ENCODE data around the gene SMC3. TPM values are rescaled to one million over a fixed set of nuclear protein-coding genes. Genes with fewer than 3 reads are reported as not detected.
"Not testable (repeated sequence)": the region's sequence is repeated elsewhere in the genome, so short reads cannot be mapped to it uniquely, and the experiment has no call there.

SMC3 gene
- total RNA-seq, 2 experiments from 2014 or later = 46.8 to 48.0 TPM

DNA sequence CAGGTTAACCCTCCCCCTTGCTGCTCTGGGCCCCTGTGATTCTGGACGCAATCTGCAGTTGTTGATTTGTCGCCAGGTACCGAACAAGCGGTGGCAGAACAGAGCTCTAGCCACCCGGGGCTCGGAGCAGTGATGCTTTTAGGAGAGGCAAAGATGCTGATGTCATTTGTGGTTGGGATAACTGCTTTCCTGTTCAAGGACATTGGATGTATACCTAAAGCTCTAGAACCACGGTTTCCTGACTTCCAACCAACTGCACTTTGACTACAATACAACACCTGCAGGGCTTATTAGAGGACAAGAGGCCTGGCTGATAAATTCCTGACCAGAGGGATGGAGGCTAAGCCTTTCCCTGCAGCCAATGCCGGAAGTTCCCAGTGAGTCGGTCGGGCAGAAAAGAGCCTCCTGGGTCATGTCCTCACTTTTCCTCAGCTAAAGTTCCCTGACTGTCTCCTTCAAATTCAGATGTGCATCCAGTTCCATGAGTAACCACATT is 70.1 kb downstream of the SMC3 start:
- H3K4me3 Mint-ChIP-seq = no peak overlapping the region
- no peak overlapping the region for H3K27ac ChIP-seq (ENCODE audit: low read depth in 1 of 2, low read length in 2 of 2)
- H3K27me3 Mint-ChIP-seq = peaks cover 57% of the 10 kb centered on the region
- intact Hi-C loops (cut with DNase I, micrococcal nuclease) = no loop called here
- H3K4me3 ChIP-seq (ENCODE audit: low read length) = no peak overlapping the region
- no peaks in the 10 kb centered on the region for H3K9me3 ChIP-seq (ENCODE audit: control insufficient read depth in 1 of 2, insufficient read depth in 1 of 2, low read length in 2 of 2)
- ChIA-PET POLR2A (interaction anchor here (1.1 kb wide), 1 partner anchor 35 kb away, joined by 3 read pairs; no protein-coding TSS in a partner anchor), CTCF (no interaction called here)
- DNase-seq = no peak
- H3K36me3 ChIP-seq (ENCODE audit: insufficient read depth, low read length) = no peaks in the 10 kb centered on the region
- H3K36me3 Mint-ChIP-seq (ENCODE audit: low read depth) = no peaks in the 10 kb centered on the region
- peaks cover 9% of the 10 kb centered on the region for H3K4me1 ChIP-seq (ENCODE audit: insufficient read depth, low read length)
- no peak for ATAC-seq (ENCODE audit: poor library complexity)
- H3K9me3 Mint-ChIP-seq = no peaks in the 10 kb centered on the region
- peaks cover 20% of the 10 kb centered on the region for H3K4me1 Mint-ChIP-seq (ENCODE audit: low read depth)
- peaks cover 8 to 17% of the 10 kb centered on the region in 2 experiments for H3K27me3 ChIP-seq (ENCODE audit: control insufficient read depth in 1 of 2, insufficient read depth in 2 of 2, low read length in 2 of 2)
- no peak overlapping the region for H3K27ac Mint-ChIP-seq
- TF ChIP-seq, protein P1, sequence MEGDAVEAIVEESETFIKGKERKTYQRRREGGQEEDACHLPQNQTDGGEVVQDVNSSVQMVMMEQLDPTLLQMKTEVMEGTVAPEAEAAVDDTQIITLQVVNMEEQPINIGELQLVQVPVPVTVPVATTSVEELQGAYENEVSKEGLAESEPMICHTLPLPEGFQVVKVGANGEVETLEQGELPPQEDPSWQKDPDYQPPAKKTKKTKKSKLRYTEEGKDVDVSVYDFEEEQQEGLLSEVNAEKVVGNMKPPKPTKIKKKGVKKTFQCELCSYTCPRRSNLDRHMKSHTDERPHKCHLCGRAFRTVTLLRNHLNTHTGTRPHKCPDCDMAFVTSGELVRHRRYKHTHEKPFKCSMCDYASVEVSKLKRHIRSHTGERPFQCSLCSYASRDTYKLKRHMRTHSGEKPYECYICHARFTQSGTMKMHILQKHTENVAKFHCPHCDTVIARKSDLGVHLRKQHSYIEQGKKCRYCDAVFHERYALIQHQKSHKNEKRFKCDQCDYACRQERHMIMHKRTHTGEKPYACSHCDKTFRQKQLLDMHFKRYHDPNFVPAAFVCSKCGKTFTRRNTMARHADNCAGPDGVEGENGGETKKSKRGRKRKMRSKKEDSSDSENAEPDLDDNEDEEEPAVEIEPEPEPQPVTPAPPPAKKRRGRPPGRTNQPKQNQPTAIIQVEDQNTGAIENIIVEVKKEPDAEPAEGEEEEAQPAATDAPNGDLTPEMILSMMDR (IDR thresholded peaks at IDR 0.05) = no peak

DNA sequence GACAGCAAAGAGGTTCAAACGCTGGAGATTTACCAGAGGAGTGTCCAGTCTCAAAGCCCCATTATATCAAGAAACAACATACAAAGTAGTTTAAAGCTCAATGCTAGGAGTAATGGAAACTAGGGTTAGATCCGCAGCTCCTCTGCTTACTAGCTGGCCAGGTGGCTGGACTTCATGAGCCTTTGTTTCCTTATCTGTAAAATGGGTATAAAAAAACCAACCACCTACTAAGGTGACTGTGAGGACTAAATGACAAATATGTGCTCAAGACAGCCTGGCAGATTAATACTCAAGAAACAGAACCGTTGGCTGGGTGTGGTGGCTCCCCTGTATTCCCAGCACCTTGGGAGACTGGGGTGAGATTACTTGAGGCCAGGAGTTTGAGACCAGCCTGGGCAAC is 70.8 kb downstream of the SMC3 start:
- Mint-ChIP-seq H3K27me3 (peaks cover 64% of the 10 kb centered on the region), H3K4me1 (ENCODE audit: low read depth) (peaks cover 27% of the 10 kb centered on the region), H3K9me3 (no peaks in the 10 kb centered on the region), H3K36me3 (ENCODE audit: low read depth) (no peaks in the 10 kb centered on the region), H3K27ac (no peak overlapping the region), H3K4me3 (no peak overlapping the region)
- DNase-seq (no peak), ATAC-seq (ENCODE audit: poor library complexity) (no peak)
- Histone ChIP-seq H3K36me3 (ENCODE audit: insufficient read depth, low read length) (no peaks in the 10 kb centered on the region), H3K27me3 (ENCODE audit: control insufficient read depth in 1 of 2, insufficient read depth in 2 of 2, low read length in 2 of 2) (peaks cover 14 to 25% of the 10 kb centered on the region in 2 experiments), H3K9me3 (ENCODE audit: control insufficient read depth in 1 of 2, insufficient read depth in 1 of 2, low read length in 2 of 2) (peaks cover 0 to 4% of the 10 kb centered on the region in 2 experiments), H3K27ac (ENCODE audit: low read depth in 1 of 2, low read length in 2 of 2) (no peak overlapping the region), H3K4me3 (ENCODE audit: low read length) (no peak overlapping the region), H3K4me1 (ENCODE audit: insufficient read depth, low read length) (peaks cover 15% of the 10 kb centered on the region)
- intact Hi-C loops (cut with DNase I, micrococcal nuclease) = no loop called here
- ChIA-PET POLR2A (no interaction called here), CTCF (no interaction called here)
- TF ChIP-seq, protein P1 (IDR thresholded peaks at IDR 0.05) = no peak

DNA sequence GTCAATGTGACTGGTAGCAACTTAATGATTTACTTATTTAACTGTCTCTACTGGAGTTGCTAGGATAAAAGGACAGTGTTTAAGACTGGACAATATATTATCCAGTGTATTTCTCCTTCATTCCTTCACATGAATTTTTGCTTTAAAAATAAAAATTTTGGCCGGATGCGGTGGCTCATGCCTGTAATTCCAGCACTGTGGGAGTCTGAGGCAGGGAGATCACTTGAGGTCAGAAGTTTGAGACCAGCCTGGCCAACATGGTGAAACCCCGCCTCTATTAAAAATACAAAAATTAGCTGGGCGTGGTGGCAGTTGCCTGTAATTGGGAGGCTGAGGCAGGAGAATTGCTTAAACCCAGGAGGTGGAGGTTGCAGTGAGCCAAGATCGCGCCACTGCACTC is 71.6 kb downstream of the SMC3 start:
- H3K27ac ChIP-seq (ENCODE audit: low read depth in 1 of 2, low read length in 2 of 2); H3K36me3 ChIP-seq (ENCODE audit: insufficient read depth, low read length); H3K4me3 ChIP-seq (ENCODE audit: low read length); POLR2A ChIA-PET; intact Hi-C loops (cut with DNase I, micrococcal nuclease); ATAC-seq (ENCODE audit: poor library complexity); H3K27ac Mint-ChIP-seq; H3K9me3 ChIP-seq (ENCODE audit: control insufficient read depth in 1 of 2, insufficient read depth in 1 of 2, low read length in 2 of 2); H3K9me3 Mint-ChIP-seq; H3K4me3 Mint-ChIP-seq; H3K36me3 Mint-ChIP-seq (ENCODE audit: low read depth); CTCF ChIA-PET; DNase-seq: not testable (repeated sequence)
- peaks cover 30% of the 10 kb centered on the region for H3K4me1 Mint-ChIP-seq (ENCODE audit: low read depth)
- Histone ChIP-seq H3K27me3 (ENCODE audit: control insufficient read depth in 1 of 2, insufficient read depth in 2 of 2, low read length in 2 of 2) (peaks cover 17 to 31% of the 10 kb centered on the region in 2 experiments), H3K4me1 (ENCODE audit: insufficient read depth, low read length) (peaks cover 21% of the 10 kb centered on the region)
- H3K27me3 Mint-ChIP-seq = peaks cover 67% of the 10 kb centered on the region

DNA sequence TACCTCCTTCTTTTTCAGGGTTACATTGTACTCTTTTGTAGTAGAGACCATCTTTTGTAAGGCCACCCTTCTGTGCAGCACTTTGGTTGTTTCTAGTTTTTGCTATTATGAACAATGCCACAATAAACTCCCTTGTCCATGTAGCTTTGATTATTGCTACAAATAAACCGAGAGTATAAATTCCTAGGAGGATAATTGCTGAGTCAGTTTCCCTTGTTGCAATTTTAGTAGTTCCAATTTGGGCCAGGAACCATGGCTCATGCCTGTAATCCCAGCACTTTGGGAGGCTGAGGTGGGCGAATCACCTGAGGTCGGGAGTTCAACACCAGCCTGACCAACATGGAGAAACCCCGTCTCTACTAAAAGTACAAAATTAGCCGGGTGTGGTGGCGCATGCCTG is 72.4 kb downstream of the SMC3 start:
- intact Hi-C loops (cut with DNase I, micrococcal nuclease); DNase-seq; H3K27ac Mint-ChIP-seq; H3K4me3 ChIP-seq (ENCODE audit: low read length); ATAC-seq (ENCODE audit: poor library complexity); H3K9me3 ChIP-seq (ENCODE audit: control insufficient read depth in 1 of 2, insufficient read depth in 1 of 2, low read length in 2 of 2); H3K9me3 Mint-ChIP-seq; H3K36me3 Mint-ChIP-seq (ENCODE audit: low read depth); CTCF ChIA-PET; H3K27ac ChIP-seq (ENCODE audit: low read depth in 1 of 2, low read length in 2 of 2); H3K36me3 ChIP-seq (ENCODE audit: insufficient read depth, low read length); H3K4me3 Mint-ChIP-seq: not testable (repeated sequence)
- H3K27me3 Mint-ChIP-seq = peaks cover 72% of the 10 kb centered on the region
- POLR2A ChIA-PET = interaction anchor here (0.6 kb wide), 1 partner anchor 110 kb away, joined by 3 read pairs; no protein-coding TSS in a partner anchor
- Histone ChIP-seq H3K4me1 (ENCODE audit: insufficient read depth, low read length) (peaks cover 29% of the 10 kb centered on the region), H3K27me3 (ENCODE audit: control insufficient read depth in 1 of 2, insufficient read depth in 2 of 2, low read length in 2 of 2) (peaks cover 22 to 36% of the 10 kb centered on the region in 2 experiments)
- H3K4me1 Mint-ChIP-seq (ENCODE audit: low read depth) = peaks cover 32% of the 10 kb centered on the region
